ENCODE data around the gene ARSG. TPM values are rescaled to one million over a fixed set of nuclear protein-coding genes. Genes with fewer than 3 reads are reported as not detected.
"Not testable (repeated sequence)": the region's sequence is repeated elsewhere in the genome, so short reads cannot be mapped to it uniquely, and the experiment has no call there.

ARSG gene
- polyA plus RNA-seq, 3 donors from 2014 or later: 15.0 to 18.7 (median 15.3) TPM

DNA sequence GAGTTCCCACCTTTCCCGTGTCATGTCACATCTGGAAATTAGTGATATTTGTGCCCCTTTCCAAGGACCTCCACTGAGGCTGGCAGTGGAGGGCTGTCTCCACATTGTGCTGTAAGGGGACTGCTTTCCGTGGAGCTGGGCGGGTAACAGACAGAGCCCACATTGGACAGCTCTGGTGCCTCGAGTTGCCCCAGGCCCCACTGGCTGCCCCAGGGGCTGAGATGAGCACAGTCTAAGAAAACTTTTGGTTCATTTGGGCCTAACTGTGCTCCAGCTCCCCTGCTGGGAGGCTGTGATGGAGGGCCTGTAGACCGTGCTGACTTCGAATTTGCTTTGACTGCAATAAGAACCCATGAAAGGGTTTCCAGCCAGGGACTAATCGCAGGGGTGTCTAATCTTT is 38.0 kb downstream of the ARSG start:
- Mint-ChIP-seq H3K4me3 (no peak overlapping the region), H3K27ac (no peak overlapping the region), H3K9me3 (peaks cover 3 to 15% (median 11%) of the 10 kb centered on the region in 6 donors), H3K36me3 (peaks cover 3 to 19% (median 8%) of the 10 kb centered on the region in 3 donors), H3K27me3 (ENCODE audit: low read depth in 3 of 3) (peaks cover 0 to 5% (median 5%) of the 10 kb centered on the region in 3 donors), H3K4me1 (peaks cover 21 to 32% of the 10 kb centered on the region in 2 donors)
- DNase-seq: no peak

DNA sequence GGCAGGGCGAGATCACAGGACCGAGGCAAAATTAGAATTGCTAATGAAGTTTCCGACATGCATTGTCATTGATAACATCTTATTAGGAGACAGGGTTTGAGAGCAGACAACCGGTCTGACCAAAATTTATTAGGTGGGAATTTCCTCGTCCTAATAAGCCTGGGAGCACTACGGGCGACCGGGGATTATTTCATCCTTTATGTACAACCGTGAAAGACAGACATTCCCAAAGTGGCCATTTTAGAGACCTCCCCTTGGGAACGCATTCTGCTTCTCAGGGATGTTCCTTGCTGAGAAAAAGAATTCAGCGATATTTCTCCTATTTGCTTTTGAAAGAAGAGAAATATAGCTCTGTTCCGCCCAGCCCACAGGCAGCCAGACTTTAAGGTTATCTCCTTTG is 40.6 kb downstream of the ARSG start:
- peaks cover 8 to 19% of the 10 kb centered on the region in 2 donors for H3K4me1 Mint-ChIP-seq
- not testable (repeated sequence) for DNase-seq; H3K4me3 Mint-ChIP-seq; H3K27me3 Mint-ChIP-seq (ENCODE audit: low read depth in 3 of 3)
- H3K36me3 Mint-ChIP-seq: peaks cover under 1 to 15% (median 5%) of the 10 kb centered on the region in 3 donors
- peak overlapping the region in 2 of 6 donors; percentile 6 to 63 for H3K27ac Mint-ChIP-seq
- peaks cover 3 to 15% (median 10%) of the 10 kb centered on the region in 6 donors for H3K9me3 Mint-ChIP-seq

DNA sequence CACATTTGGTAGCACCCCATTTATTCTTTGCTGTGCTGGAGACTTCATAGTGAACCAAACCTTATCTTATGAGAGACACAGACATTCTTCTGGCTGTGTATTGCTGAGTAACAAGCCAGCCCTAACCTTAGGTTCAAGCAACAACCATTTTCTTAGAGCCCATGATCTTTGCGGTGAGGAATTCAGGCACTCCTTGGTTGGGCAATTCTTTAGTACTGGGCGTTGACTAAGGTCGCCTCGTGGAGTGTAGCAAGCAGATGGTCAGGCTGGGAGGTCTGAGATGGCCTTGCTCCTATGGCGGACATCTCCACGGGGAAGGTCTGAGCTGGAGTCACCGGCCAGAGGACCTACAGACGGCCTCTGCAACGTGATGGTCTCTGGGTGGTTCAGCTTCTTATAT is 43.1 kb downstream of the ARSG start:
- no peak overlapping the region for H3K27ac Mint-ChIP-seq
- H3K36me3 Mint-ChIP-seq: peaks cover 0 to 15% (median 5%) of the 10 kb centered on the region in 3 donors
- no peak overlapping the region for H3K4me3 Mint-ChIP-seq
- peaks cover 1 to 5% of the 10 kb centered on the region in 2 donors for H3K4me1 Mint-ChIP-seq
- H3K9me3 Mint-ChIP-seq: peaks cover 3 to 15% (median 9%) of the 10 kb centered on the region in 6 donors
- H3K27me3 Mint-ChIP-seq (ENCODE audit: low read depth in 3 of 3): peaks cover 1 to 3% (median 2%) of the 10 kb centered on the region in 3 donors
- DNase-seq: no peak

DNA sequence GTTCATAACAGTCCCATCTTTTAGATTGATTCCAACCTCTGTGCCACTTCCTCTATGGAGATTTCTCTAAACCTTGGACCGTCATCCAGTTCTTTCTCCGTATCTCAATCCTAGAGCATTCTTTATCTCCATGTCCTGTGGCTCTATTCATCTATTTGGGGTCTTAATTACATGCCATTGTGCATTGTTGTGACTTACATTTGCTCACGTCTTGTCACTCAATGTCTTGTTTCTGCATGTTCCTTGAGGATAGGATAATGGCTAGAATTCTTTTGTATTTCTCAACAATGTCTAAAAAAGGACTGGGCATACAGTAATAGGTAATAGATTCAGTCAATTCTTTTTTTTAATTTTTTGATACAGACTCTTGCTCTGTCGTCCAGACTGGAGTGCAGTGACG is 50.2 kb downstream of the ARSG start:
- no peaks in the 10 kb centered on the region for H3K36me3 Mint-ChIP-seq
- peaks cover 0 to 1% (median 0%) of the 10 kb centered on the region in 6 donors for H3K9me3 Mint-ChIP-seq
- H3K27ac Mint-ChIP-seq: peak overlapping the region in 5 of 6 donors; percentile 1 to 71 (median 39)
- peaks cover 40 to 41% of the 10 kb centered on the region in 2 donors for H3K4me1 Mint-ChIP-seq
- DNase-seq: no peak
- H3K4me3 Mint-ChIP-seq: no peak overlapping the region
- H3K27me3 Mint-ChIP-seq (ENCODE audit: low read depth in 3 of 3): peaks cover 4 to 11% (median 8%) of the 10 kb centered on the region in 3 donors

DNA sequence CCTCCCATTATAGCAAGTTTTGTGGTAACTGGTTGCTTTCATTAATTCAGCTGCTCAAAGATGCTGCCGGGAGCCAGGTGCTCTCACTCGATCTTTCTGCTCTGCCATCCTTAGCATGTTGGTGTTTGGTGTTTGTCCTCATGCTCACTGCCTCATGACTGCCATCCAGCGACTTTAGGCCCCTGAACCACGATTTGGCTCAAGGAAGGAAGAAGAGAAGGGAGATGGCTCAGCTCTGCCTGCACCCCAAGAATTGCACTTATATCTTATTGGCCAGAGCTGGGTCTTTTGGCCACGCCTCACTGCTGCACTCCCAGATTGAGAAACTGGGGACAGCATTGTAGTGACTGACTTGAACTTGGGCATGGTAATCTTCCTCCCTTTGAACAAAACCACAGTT is 52.7 kb downstream of the ARSG start:
- H3K4me1 Mint-ChIP-seq: peaks cover 65 to 66% of the 10 kb centered on the region in 2 donors
- H3K9me3 Mint-ChIP-seq: peaks cover 0 to 1% (median 0%) of the 10 kb centered on the region in 6 donors
- peak overlapping the region; percentile 95 to 99 (median 96) for H3K27ac Mint-ChIP-seq
- H3K36me3 Mint-ChIP-seq: no peaks in the 10 kb centered on the region
- peaks cover 5 to 14% (median 8%) of the 10 kb centered on the region in 3 donors for H3K27me3 Mint-ChIP-seq (ENCODE audit: low read depth in 3 of 3)
- H3K4me3 Mint-ChIP-seq: peak overlapping the region; percentile 3 to 88 (median 71)
- DNase-seq: peak in 1 of 3 donors; percentile 17

DNA sequence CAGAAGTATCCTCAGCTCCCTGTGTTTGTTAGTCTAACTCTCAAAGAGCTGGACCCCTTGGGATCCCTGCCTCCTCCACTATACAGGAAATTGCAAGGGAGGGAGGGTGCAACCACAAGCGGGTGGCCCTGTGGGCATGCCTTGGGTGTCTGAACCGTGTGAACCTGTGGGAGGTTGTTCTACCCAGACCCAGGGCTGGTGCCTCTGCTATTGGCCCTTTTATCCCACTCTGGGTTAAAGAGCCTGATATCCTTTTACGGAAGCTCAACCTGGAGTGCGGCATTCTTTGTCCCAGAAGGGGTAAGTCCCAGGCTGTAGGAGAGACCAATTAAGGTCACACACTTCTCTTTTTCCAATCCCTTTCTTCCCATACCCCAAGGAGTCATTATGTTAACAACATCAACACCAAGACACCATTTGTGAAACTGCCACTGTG is 53.4 kb downstream of the ARSG start:
- Mint-ChIP-seq H3K9me3 (peaks cover 0 to 1% (median 0%) of the 10 kb centered on the region in 6 donors), H3K36me3 (no peaks in the 10 kb centered on the region), H3K4me3 (peak overlapping the region; percentile 71 to 88 (median 74)), H3K4me1 (peaks cover 68 to 70% of the 10 kb centered on the region in 2 donors), H3K27ac (peak overlapping the region; percentile 95 to 99 (median 96)), H3K27me3 (ENCODE audit: low read depth in 3 of 3) (peaks cover 6 to 14% (median 8%) of the 10 kb centered on the region in 3 donors)
- peak; percentile 73 to 78 (median 74) for DNase-seq

DNA sequence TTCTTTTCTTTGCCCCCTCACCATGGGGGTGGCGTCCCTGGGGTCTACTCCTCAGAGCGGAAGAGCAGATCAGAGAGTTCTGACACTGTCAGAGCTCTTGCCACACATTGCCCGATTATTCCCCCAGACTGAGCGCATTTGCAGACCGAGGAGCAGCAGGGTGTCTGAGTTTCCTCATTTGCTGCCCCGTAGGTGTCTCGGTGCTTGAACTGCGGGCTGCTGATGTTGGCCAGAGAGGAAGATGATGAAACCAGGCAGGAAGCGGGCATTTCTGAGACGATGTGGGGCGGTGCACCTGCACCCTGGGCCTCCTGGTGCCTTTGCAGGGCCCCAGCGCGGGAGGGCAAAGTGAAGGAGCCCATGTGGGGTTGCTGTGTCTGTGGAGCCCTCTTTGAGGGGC is 55.2 kb downstream of the ARSG start:
- Mint-ChIP-seq H3K4me1 (peaks cover 77% of the 10 kb centered on the region in 2 donors), H3K9me3 (peaks cover 0 to 1% (median 0%) of the 10 kb centered on the region in 6 donors), H3K27ac (peak overlapping the region; percentile 95 to 100 (median 98)), H3K4me3 (peak overlapping the region; percentile 80 to 88 (median 84)), H3K27me3 (ENCODE audit: low read depth in 3 of 3) (peaks cover 6 to 15% (median 8%) of the 10 kb centered on the region in 3 donors), H3K36me3 (peaks cover 0 to 6% (median 0%) of the 10 kb centered on the region in 3 donors)
- peak; percentile 82 to 87 (median 82) for DNase-seq

DNA sequence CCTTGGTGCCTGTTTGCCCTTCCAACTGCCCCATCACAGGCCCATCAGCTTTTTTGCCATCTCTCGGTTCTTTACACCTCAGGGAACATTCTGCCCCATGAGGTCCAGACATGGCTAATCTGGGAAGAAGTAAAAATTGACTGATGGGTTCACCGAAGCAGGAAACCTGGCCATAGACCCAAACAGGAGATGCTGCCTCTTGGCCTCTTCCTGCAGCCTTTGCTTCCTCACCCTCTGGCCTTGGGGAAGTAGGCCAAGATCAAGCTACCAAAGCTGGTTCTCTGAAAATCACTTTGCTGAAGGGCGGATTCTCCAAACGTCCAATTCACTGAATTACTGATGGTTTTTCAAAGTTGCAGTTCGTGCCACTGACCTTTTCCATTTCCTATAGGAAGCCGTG is 56.1 kb downstream of the ARSG start:
- H3K27me3 Mint-ChIP-seq (ENCODE audit: low read depth in 3 of 3): peaks cover 12 to 21% (median 15%) of the 10 kb centered on the region in 3 donors
- H3K27ac Mint-ChIP-seq: peak overlapping the region; percentile 95 to 100 (median 98)
- H3K4me1 Mint-ChIP-seq: peaks cover 84 to 87% of the 10 kb centered on the region in 2 donors
- no peak for DNase-seq
- peaks cover 0 to 6% (median 0%) of the 10 kb centered on the region in 3 donors for H3K36me3 Mint-ChIP-seq
- peak overlapping the region; percentile 80 to 88 (median 84) for H3K4me3 Mint-ChIP-seq
- H3K9me3 Mint-ChIP-seq: peaks cover 0 to 1% (median 0%) of the 10 kb centered on the region in 6 donors

DNA sequence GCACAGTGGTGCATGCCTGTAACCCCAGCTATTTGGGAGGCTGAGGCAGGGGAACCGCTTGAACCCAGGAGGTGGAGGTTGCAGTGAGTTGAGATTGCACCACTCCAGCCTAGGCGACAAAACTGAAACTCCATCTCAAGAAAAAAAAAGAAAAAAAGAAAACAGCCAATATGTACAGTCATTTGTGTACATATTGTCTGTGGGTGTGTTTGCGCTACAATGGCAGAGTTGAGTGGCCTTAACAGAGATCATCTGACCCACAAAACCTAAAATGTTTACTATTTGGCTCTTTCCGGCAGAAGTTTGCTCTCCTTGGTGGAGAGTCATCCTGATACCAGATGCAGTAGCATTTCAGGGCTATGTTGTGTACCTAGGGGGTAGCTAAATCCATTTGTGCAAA is 57.9 kb downstream of the ARSG start:
- Mint-ChIP-seq H3K36me3 (peaks cover 0 to 6% (median 0%) of the 10 kb centered on the region in 3 donors), H3K4me1 (peaks cover 86 to 93% of the 10 kb centered on the region in 2 donors), H3K27ac (peak overlapping the region in 5 of 6 donors; percentile 60 to 95 (median 80)), H3K27me3 (ENCODE audit: low read depth in 3 of 3) (peaks cover 12 to 23% (median 15%) of the 10 kb centered on the region in 3 donors), H3K4me3 (peak overlapping the region in 4 of 5 donors; percentile 30 to 88 (median 60)), H3K9me3 (no peaks in the 10 kb centered on the region)
- DNase-seq: peak in 1 of 3 donors; percentile 39

DNA sequence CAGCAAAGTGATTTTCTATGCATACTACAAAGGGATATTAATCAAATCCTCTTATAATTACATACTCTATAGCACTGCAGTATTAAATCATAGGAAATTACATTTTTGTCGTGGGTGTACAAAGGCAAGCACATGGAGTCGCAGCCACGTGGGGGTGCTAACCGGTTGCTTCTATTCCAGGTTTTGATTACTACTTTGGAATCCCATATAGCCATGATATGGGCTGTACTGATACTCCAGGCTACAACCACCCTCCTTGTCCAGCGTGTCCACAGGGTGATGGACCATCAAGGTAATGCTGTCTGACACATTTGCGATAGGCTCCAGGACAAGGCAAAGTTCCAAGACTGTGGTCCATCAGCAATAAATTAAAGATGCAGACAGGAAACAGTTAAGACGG is 60.1 kb downstream of the ARSG start:
- Mint-ChIP-seq H3K4me1 (peaks cover 87 to 93% of the 10 kb centered on the region in 2 donors), H3K27me3 (ENCODE audit: low read depth in 3 of 3) (peaks cover 8 to 15% (median 10%) of the 10 kb centered on the region in 3 donors), H3K4me3 (peak overlapping the region in 3 of 5 donors; percentile 27 to 68 (median 29)), H3K36me3 (peaks cover 0 to 6% (median 0%) of the 10 kb centered on the region in 3 donors), H3K9me3 (no peaks in the 10 kb centered on the region), H3K27ac (peak overlapping the region in 5 of 6 donors; percentile 2 to 95 (median 55))
- DNase-seq: no peak

DNA sequence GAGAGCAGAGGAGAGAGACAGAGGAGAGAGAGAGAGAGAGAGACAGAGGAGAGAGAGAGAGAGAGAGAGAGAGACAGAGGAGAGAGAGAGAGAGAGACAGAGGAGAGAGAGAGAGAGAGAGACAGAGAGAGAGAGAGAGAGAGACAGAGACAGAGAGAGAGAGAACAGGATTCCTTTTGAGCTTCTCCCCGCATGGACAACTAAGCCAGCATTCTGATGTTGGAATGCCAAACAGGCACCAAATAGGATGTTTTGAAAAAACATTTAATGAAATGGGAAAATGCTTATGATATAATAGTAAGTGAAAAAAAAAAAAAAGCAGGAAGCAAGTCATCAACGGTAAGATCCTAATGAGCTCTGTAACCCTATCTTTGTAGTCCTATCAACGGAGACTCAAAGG is 60.7 kb downstream of the ARSG start:
- no peaks in the 10 kb centered on the region for H3K9me3 Mint-ChIP-seq
- H3K27ac Mint-ChIP-seq: peak overlapping the region in 5 of 6 donors; percentile 2 to 95 (median 55)
- H3K36me3 Mint-ChIP-seq: peaks cover 0 to 6% (median 0%) of the 10 kb centered on the region in 3 donors
- peaks cover 87 to 93% of the 10 kb centered on the region in 2 donors for H3K4me1 Mint-ChIP-seq
- peak in 1 of 3 donors; percentile 18 for DNase-seq
- H3K4me3 Mint-ChIP-seq: peak overlapping the region in 4 of 5 donors; percentile 27 to 68 (median 41)
- H3K27me3 Mint-ChIP-seq (ENCODE audit: low read depth in 3 of 3): peaks cover 9 to 12% (median 12%) of the 10 kb centered on the region in 3 donors

DNA sequence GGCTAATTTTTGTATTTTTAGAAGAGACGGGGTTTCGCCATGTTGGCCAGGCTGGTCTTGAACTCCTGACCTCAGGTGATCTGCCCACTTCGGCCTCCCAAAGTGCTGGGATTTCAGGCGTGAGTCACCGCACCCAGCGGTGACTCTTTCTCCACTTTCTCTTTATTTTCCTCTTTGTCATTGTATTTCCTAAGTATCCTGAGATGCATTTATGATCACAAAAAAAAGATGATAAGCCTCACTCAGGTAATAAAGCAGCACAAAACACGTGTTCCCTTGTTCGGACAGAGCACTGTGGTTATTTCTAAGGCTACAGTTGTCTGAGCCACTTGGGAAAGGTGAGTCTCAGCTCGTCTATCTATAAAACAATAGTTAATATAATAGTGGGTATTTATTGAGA is 61.4 kb downstream of the ARSG start:
- not testable (repeated sequence) for H3K9me3 Mint-ChIP-seq, DNase-seq, H3K36me3 Mint-ChIP-seq
- peak overlapping the region; percentile 12 to 87 (median 56) for H3K27ac Mint-ChIP-seq
- H3K4me3 Mint-ChIP-seq: peak overlapping the region in 2 of 5 donors; percentile 38 to 69
- peaks cover 87 to 93% of the 10 kb centered on the region in 2 donors for H3K4me1 Mint-ChIP-seq
- peaks cover 9 to 13% (median 11%) of the 10 kb centered on the region in 3 donors for H3K27me3 Mint-ChIP-seq (ENCODE audit: low read depth in 3 of 3)

DNA sequence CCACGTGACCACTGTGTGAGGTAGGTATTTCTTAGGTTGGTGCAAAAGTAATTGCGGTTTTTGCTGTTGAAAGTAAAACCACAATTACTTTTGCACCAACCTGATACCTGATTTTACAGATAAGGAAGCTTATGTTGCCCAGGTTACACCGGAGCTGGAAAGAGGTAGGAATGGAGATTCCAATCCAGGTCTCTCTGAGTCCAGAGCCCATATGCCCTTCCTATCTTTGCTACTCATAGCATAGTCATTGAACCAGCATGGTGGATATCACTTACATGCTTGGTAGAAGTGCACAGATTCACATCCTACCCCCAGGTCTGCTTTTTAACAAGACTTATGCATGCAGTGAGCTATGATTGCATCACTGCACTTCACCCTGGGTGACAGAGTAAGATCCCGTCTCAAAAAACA is 61.8 kb downstream of the ARSG start:
- Mint-ChIP-seq H3K4me1 (peaks cover 85 to 91% of the 10 kb centered on the region in 2 donors), H3K9me3 (no peaks in the 10 kb centered on the region), H3K36me3 (peaks cover 0 to 6% (median 0%) of the 10 kb centered on the region in 3 donors), H3K27ac (peak overlapping the region in 5 of 6 donors; percentile 15 to 92 (median 64)), H3K27me3 (ENCODE audit: low read depth in 3 of 3) (peaks cover 9 to 13% (median 11%) of the 10 kb centered on the region in 3 donors), H3K4me3 (peak overlapping the region in 4 of 5 donors; percentile 10 to 69 (median 30))
- DNase-seq: peak in 2 of 3 donors; percentile 34 to 45

DNA sequence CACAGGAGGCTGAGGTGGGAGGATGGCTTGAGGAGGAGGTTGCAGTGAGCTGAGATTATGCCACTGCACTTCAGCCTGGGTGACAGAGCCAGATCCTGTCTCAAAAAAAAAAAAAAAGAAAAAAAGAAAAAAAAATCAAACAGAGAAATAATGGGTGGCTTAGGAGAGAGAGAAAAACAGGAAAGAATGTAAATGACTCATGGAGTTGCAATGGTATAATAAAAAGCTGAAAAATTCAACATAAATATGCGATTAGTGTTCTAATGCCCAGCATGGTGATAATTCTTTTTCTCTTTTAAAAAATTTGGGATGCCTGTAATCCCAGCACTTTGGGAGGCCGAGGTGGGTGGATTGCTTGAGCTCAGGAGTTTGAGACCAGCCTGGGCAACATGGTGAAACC is 63.0 kb downstream of the ARSG start:
- H3K4me1 Mint-ChIP-seq: peaks cover 79 to 85% of the 10 kb centered on the region in 2 donors
- H3K4me3 Mint-ChIP-seq: peak overlapping the region in 4 of 5 donors; percentile 32 to 50 (median 38)
- peaks cover 9 to 13% (median 11%) of the 10 kb centered on the region in 3 donors for H3K27me3 Mint-ChIP-seq (ENCODE audit: low read depth in 3 of 3)
- not testable (repeated sequence) for H3K9me3 Mint-ChIP-seq, H3K36me3 Mint-ChIP-seq, DNase-seq
- H3K27ac Mint-ChIP-seq: peak overlapping the region; percentile 76 to 93 (median 91)

All from immature natural killer cell (primary cell).